Fibroblast of skin of right biceps (primary cell): ENCODE measurements around the gene DPT.

ENCODE experiments used
- DNase-seq: peaks from one replicate; pipeline ENCODE4 v3.0.0-alpha.2; 2013

Gene DPT

GRCh38 chr1:168734946-168735345 is 5.9 kb upstream of the DPT start:
- DNase-seq = no peak

- no peak for DNase-seq
These were observed 5.3 kb upstream of the DPT start for GRCh38 chr1:168734271-168734670.

DNA sequence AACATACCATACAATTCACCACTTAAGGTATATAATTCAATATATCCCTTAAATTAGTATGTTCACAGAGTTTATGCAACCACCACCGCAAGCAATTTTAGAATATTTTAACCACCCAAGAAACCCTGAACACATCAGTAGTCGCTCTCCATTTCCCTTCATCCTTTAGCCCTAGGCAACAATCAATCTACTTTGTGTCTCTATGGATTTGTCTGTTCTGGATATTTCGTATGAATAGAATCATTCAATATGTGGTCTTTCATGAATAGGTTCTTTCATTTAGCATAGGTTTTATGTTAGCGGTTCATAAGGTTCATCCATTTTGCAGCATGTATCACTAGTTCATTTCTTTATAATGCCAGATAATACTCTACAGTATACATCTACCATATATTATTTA is 4.2 kb upstream of the DPT start:
- no peak for DNase-seq

GRCh38 chr1:168732736-168733135 is 3.7 kb upstream of the DPT start:
- DNase-seq = no peak

- no peak for DNase-seq
These were observed 2.4 kb upstream of the DPT start for GRCh38 chr1:168731244-168731953.

DNA sequence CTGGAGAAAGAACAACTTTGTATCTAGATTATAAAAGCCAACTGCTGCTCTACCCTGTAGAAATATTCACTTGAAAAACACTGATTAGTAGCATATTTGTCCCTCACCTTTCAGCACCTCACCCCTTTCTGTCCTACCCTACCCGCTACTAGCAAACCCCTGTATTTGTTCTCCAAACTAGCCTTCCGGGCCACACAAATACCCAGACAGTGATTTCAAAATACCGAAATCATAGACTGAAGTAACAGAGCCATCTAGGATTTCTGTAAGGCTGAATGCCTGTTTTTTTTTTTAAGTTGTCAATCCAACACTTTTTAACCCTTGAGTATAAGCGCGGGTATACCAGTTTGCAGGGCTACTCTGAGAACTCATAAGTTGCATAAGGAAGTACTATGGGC is 398 bp upstream of the DPT start:
- DNase-seq = no peak

DNA sequence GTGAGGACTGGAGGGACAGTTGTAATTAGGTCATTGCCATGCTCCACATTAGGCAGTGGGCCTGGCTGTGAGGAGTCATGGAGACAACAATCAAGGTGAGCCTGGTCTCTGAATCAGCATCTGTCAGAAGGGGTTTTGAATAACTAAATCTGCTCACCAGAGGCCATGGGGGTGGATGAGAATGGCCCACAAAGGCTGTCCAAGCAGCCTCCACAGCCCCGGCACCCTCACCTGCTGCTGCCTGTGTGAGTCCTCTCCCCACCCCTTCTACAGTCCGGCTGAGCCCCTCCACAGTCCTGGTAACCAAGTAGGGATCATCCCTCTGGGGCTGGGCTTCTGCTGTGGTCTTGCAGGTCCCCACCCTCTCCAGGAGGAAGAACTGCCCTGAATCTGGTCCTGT is 2.3 kb downstream of the DPT start:
- DNase-seq = no peak

GRCh38 chr1:168726281-168726680 is 2.7 kb downstream of the DPT start:
- DNase-seq = no peak

GRCh38 chr1:168725831-168726230 is 3.2 kb downstream of the DPT start:
- no peak for DNase-seq

- no peak for DNase-seq
These were observed 3.9 kb downstream of the DPT start for GRCh38 chr1:168725060-168725459.

DNA sequence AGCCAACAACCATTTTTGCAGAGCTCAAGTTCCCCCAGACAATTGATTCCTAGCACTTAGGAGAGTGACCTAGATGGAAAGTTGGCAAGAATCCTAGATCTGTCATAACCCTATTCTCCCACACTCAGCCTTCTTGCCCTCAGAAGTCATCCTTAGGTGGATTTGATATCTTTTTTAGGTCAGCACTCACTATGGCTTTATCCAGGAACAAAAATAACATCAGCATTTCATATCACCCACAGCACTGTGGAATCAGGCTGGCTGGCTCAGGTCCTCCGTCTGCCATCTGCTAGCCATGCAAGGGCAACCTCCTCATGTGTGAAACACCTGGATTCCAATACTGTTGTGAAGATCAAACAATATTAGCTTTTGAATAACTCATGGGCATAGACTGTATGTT is 6.0 kb downstream of the DPT start:
- no peak for DNase-seq

- no peak for DNase-seq
These were observed 8.2 kb downstream of the DPT start for GRCh38 chr1:168720839-168721238.

DNA sequence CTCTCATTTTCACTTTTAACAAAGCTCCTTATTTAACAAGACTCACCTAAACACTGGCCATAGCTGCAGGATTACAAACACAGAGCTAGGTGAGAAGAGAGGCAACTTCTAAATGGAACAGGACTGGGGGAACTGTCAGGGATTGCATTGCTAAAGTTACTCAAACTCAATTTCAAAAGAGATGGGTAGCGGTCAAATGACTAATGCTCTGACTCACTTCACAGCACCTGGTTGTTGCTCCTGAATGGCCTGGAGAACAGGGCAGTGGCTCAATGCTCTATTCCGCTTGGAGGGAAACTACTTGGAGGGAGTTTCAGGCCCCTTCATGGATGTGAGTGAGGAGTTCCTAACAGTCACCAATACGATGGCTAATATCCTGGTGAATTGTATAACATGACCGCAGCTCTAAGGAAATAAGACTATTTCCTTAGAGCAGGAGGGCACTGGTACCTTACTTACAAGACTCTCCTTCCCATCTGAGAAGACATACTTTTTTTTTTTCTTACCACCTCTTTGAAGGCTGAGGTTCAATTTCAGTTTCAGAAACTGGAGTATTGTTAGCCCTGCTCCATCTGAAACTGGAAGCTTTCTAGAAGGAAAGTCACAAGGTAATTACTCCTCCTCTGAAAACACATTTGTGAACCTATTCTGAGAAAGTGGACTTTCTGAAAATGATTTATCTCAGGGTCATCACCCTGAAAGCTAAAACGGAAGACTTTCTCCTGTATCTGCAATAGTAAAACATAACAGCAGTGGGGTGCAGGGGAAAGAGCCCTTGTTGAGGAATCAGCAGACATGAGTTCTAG is 9.5 kb downstream of the DPT start:
- DNase-seq = peak; percentile 8

GRCh38 chr1:168717906-168718891 is 10.8 kb downstream of the DPT start:
- no peak for DNase-seq

GRCh38 chr1:168714012-168714411 is 15.0 kb downstream of the DPT start:
- DNase-seq = no peak

DNA sequence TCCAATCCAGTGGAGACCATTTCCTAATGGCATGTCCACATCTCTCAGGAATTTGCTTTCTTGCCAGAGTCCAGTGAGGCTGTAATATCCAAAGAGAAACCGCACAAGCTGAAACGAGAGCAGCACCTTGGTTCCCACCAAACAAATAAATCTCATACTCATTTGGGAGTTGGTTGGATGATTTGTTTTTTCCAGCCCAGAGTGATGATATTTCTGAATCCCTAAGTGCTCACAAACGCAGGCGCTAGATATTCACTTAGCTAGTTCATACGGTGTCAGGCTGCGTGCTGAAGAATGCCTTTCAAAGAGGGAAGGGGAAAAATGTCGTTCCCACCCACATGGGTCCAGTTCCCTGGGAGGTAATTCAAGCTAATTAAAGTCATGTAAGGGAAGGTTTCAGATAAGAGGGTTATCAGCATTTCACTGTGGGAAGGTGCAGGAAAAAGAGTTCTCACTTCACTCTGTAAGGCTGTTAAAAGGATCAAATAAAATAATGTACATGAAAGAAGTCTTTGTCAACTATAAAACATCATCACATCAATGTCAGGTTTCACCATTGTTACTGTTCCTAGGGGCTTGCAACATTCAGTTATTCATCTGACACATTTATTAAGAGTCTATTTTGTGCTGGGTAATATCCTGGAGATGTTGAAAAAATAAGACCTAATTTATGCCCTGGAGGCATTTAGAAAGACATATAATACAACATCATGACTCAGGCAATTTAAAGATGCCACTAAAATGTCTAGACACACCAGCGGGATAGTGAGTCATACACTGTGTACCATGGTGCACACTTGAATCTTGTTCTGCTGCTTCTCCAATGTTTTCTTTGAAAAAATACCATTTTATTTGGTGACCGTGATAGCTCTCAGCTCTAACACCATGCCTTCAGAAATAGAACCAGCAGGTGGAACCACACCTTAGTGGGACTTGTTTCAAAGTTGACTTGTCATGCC is 19.3 kb downstream of the DPT start:
- peak; percentile 93 for DNase-seq

- no peak for DNase-seq
These were observed 20.2 kb downstream of the DPT start for GRCh38 chr1:168708698-168709404.

- DNase-seq = no peak
These were observed 22.5 kb downstream of the DPT start for GRCh38 chr1:168706391-168706992.

DNA sequence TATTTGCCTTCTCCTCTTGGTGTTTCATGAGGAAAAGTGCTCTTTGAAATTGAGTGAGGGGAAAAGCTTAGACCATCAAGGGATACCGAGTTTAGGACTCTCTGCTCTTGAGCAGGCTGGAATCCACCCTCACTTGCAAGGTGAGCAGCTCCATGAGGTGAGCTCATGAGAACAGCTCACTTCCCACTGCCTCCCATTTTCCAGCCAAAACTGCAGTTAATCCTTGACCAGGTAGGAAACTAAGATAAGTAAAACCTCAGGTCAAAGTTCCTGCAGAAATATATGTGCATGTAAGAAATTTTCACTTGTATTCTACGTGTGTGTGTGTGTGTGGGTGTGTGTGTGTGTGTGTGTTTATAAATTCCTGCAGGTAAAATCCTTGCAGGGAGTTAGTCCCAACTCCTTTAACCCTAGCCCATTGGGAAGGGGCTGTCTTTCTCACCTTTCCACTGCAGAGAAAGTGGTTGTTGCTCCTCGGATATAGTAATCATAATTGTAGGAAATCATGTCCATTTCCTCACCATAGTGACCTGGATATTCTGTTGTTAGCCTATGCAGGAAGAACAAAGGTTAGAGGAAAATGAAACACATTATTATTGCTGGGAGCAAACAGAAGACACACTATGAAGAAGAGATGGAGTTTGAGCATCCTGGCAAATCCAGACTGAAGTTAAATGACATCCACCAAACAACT is 28.3 kb downstream of the DPT start:
- DNase-seq = no peak

DNA sequence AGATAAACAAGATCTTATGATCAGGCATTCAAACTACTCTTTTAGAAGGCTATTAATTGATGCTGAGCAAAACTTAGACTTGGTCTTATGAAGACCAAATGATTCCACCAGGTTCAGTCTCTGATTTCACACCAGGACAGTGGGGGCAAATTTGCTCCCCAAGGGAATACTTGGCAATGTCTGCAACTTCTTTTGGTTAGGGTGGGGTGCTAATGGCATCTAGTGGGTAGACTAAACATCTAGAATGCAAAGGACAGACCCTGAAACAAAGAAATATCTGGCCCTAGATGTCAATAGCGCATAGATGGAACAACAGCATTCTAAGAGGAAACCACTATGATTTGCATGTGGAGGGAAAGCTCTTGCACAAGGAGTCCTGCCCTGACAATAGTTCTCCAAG is 30.6 kb downstream of the DPT start:
- DNase-seq = no peak
